HG03097 (cell line): ENCODE measurements around the gene PDE11A.

Source experiments
- ATAC-seq: cut with Tn5 transposase; IDR thresholded peaks from one replicate; pipeline ENCODE4 v1.9.1; 2021; ENCODE audit not compliant: unreplicated experiment, low FRiP score

PDE11A gene

GRCh38 chr2:177678939-177679338 is 393.6 kb downstream of the PDE11A start:
- ATAC-seq, result no peak

DNA sequence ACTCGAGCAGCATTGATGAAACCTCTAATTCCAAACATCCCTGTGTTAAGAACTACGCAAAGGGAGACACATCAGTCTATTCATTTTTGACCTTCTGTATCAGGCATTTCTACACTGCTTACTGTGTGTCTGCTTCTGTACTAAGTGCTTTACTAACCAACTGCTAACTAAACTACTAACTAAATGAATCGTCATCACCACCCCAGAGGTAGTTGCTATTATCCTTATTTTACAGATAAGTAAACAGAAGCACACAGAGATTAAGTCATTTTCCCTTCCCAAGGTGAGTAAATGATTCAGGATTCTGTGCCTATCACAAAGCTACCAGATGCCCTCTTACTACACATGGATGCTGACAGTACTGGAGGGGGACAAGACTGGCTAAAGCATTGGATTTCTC is 395.9 kb downstream of the PDE11A start:
- ATAC-seq, result no peak

DNA sequence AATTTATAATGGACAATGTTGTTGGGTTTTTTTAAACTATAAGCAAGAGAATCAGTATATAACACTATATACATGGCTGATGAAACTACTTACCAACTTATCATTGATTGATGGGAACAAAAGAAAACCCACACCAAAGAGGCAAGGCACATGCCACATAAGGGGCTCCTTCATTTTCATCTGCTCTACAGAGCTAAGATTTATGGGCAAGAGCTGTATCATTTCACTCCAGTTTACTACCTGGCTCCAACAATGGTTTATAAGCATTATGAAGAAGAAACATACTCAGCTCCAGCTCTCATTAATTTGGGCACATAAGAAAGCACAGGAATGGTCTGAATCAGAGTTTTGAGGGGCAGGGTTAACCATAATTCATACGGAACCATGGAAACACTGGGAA is 396.8 kb downstream of the PDE11A start:
- no peak for ATAC-seq

DNA sequence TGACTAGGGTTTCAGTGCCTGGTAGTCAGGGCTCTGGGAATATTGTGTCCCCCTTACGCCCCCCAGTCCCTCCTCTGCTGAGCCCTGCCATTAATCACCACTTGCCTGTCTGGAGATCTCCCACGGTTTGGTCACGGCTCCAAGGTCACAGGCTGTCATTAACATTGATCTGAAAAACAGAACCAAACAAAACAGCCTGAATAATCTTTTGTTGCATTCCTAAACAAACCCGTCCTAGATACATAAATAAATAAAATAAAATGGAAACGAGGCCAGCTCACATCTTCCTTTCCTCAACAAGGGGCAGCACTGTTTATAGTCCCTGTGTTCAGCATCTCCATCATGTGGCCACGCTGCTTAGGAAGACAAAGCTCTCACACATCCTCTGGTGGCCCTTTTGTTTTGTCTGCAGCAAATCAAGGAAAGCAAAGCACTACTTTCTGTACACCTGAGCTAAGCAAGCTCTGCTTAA is 397.2 kb downstream of the PDE11A start:
- no peak for ATAC-seq

DNA sequence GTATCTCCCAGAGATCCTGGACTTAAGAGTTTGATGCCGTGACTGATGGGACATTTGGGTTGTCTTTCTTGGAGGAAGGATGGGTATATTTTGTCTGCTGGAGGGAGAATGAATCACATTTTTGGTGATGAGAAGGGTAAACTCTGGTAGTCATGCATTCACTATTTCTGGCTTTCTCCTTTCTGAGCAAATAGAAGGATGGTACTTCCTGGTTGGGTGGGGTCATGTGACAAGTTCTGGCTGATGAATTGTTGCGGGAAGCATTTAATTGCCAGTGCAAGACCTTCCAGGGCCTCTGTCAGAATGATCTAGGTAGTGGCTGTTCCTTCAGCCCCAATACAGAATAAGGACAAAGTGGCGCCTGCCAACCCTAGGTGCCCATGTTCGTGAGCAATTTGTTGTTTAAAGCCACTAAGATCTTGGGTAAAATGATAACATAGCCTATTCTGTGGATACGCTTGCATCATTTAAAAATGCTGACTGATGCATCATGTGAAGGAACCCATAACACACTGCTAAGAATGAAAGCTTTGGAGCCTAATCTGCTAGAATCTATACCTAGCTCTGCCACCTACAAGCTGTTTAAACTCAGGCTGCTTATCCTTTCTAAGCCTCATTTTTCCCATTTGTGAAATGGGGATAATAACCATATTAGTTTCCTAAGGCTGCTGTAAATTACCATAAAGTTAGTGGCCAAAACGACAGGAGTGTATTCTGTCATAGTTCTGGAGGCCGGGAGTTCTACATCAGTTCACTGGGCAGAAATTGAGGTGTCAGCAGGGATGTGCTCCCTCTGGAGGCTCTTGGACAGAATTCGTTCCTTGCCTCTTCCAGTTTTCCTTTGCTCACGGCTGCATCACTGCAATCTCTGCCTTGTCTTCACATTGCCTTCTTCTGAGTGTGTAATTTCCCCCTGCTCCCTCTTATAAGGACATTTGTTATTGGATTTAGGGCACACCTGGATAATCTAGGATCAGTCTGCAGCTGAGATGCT is 398.7 kb downstream of the PDE11A start:
- no peak for ATAC-seq

GRCh38 chr2:177671662-177672061 is 400.9 kb downstream of the PDE11A start:
- no peak for ATAC-seq

DNA sequence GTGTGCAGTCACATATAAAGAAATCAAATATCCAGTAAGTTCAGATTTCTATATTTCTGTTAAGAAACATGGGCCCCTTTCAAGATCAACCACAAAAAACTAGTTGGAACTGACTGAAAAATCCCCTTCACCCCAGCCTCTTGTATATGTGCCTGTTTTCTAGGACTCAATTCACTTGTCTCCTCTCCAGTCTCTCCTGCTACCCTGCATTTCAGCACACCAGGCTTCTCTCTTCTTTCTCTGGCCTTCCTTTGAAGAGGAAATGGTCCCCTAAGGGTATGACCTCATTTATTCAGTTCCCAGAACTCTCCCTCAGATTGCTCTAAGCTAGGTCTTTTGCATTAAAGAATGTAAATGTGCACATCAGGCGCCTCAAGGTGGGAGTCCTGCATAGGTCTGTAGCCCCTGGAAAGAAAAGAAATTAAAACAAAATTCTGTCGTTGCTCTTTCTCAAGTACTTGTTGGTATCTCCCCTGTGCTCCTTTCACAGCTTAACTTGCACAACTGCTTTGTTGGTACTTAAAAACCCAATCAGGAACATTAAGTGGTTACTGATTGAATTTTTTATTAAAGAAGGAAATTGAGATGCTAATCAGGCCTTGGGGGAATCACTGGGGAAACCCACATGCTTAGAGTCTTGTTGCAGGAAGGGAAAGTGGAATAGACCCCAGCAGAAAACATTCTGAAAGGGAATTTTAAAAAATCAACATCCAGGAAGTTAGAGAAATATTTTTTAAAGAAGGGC is 401.6 kb downstream of the PDE11A start:
- ATAC-seq, result no peak

GRCh38 chr2:177669625-177670330 is 402.8 kb downstream of the PDE11A start:
- no peak for ATAC-seq

DNA sequence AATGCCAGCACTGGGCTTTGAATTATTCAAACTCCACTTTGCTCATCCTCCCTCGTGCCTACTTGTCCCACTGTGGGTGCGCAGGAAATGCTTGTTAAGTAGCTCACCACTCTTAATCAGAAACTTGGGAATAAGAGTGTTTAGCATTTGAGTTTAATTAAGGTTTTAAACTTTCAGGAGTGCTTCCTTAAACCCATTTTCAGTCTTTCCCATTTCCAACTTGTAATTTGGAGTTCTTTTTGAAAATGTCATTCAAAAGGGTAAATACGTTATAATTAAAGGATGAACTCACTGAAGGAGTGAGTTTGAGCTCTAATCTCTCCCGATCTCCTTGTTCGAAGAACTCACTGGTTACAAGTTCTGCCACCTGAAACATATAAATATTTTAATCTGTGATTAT is 403.4 kb downstream of the PDE11A start:
- ATAC-seq, result no peak

- no peak for ATAC-seq
Measured at GRCh38 chr2:177668617-177669016, 404.0 kb downstream of the PDE11A start.

DNA sequence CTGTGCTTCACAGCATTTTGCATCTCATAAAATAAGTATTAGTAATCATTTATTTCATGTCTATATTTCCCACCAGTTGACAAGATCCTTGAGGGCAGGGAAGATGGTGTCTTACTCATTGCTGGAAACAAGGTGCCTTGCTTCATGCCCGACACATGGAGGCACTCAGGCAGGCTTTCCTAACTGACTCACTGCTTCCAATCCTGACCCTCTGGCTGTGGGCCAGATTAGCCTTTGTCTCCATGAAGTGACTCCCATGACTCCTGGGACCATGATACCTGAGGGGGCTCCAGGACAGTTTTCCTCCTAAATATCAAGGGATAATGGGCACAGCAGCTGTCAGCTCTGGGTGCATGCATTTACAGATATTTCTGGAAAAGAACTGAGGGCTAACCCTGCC is 405.0 kb downstream of the PDE11A start:
- ATAC-seq, result no peak

- ATAC-seq, result no peak
Measured at GRCh38 chr2:177666408-177666807, 406.2 kb downstream of the PDE11A start.

GRCh38 chr2:177665948-177666347 is 406.6 kb downstream of the PDE11A start:
- ATAC-seq, result no peak

DNA sequence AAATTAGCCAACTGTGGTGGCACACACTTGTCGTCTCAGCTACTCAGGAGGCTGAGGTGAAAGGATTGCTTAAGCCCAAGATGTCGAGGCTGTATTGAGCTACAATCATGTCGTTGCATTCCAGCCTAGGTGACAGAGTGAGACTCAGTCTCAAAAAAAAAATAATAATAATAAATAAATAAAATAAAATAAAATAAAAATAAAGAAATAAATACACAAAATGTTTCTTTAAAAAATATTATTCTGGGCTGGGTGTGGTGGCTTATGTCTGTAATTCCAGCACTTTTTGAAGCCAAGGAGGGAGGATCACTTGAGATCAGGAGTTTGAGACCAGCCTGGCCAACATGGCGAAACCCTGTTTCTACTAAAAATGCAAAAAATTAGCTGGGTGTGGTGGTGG is 407.2 kb downstream of the PDE11A start:
- no peak for ATAC-seq

- ATAC-seq, result no peak
Measured at GRCh38 chr2:177662895-177663294, 409.7 kb downstream of the PDE11A start.

DNA sequence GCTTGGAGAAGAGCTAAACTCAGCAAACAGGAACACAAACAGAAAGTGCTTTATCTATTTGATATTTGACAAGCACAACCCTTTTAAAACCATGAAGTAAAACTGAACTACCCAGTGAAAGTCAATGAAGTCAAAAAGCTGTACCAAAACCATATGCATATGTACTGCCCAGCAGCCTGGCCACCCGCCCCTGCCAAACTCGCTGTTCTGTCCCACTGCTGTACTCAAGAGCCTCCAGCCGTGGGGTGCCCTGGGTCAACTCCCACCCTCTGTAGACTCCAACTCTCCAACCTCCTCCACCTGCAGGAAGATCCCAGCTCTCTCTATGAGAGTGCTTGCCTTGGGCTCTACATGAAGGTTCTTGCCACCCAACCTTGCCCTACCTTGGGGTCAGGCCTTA is 411.8 kb downstream of the PDE11A start:
- ATAC-seq, result no peak

GRCh38 chr2:177658309-177658708 is 414.3 kb downstream of the PDE11A start:
- no peak for ATAC-seq

DNA sequence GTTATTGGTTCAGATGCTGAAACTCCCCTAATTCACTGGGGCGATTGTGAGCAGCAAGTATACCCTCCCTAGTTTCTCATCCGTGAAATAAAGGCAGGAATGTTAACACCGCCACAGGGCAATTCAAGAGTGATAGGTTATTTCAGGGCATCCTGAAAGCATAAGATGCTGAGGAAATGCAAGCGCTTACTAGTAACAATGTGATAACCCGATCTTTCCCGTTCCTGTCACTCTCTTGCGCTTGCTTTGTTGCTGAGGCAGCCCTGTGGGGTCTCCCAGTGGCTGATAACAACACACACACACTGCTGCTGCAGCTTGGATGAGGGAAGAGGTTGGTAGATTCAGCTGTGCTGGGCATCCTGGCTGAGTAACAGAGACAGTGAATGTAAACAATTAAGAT is 420.7 kb downstream of the PDE11A start:
- ATAC-seq, result no peak

DNA sequence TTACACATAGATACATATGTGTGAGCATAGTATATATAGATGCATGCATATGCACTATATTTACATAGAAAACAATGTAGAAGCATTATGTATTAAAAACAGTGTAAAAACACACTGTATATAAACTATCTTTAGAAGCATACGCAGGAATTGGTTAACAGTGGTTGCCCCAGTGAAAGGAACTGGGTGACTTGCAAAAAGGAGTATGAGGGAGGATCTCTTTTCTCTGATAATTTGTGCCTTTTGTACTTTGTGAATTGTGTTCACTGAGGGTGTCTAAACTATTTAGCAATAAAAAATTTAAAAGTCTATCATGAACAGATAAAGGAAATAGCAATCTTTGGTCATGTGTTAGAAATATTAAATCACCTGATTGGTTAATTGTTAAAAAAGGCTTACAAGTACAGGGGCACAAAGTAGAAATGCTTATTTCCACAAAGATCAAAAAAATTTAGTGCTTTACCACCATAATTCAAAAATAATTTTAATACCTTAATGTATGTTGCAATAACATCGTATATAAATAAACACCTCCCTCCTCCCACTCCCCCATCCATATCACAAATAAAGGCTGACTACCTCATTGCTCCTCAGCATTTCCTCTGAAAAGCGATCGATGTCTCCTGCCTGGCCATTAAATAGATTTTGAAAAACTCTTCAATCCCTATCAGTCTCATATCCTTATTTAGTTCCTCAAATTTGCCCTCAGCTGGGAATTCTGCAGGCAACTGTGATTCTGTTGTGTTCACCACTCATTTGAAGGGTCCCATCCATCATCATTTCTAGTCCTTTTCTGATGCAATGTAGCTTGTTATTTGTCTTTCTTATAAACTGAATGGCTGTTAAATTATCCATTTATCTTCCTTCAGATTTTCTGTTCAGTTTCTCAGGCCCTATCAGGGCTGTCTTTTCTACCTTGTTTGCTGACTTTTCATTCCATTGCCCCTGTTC is 422.7 kb downstream of the PDE11A start:
- ATAC-seq, result no peak

DNA sequence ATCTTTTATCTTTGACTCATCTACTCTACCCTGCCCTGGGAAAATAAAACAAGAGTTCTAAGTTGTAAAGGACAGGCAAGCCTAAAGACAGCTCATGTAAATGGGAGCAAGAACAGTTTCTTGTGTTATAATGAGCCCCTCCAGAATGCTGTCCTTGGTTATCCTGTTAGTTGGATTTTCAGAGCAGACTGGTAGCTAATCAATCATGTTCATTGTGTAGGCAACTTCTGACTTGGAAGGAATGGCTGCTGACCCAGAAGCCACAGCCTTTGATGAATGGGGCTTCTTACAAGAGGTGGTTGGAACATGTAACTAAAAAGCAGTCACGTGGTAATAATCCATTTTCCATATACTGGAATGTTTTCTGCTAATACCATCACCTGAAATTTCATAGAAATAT is 425.8 kb downstream of the PDE11A start:
- ATAC-seq, result no peak
